CD4-positive, alpha-beta T cell treated with Interleukin-4 for 4 hours (primary cell): ENCODE data around the gene ADGRE3.
A peak's percentile ranks its signal among the peaks of the same experiment; 100 is the strongest.

Source experiments
- DNase-seq: peaks from one replicate; pipeline ENCODE4 v3.0.0-alpha.2; 2020

ADGRE3 gene, protein sequence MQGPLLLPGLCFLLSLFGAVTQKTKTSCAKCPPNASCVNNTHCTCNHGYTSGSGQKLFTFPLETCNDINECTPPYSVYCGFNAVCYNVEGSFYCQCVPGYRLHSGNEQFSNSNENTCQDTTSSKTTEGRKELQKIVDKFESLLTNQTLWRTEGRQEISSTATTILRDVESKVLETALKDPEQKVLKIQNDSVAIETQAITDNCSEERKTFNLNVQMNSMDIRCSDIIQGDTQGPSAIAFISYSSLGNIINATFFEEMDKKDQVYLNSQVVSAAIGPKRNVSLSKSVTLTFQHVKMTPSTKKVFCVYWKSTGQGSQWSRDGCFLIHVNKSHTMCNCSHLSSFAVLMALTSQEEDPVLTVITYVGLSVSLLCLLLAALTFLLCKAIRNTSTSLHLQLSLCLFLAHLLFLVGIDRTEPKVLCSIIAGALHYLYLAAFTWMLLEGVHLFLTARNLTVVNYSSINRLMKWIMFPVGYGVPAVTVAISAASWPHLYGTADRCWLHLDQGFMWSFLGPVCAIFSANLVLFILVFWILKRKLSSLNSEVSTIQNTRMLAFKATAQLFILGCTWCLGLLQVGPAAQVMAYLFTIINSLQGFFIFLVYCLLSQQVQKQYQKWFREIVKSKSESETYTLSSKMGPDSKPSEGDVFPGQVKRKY

DNA sequence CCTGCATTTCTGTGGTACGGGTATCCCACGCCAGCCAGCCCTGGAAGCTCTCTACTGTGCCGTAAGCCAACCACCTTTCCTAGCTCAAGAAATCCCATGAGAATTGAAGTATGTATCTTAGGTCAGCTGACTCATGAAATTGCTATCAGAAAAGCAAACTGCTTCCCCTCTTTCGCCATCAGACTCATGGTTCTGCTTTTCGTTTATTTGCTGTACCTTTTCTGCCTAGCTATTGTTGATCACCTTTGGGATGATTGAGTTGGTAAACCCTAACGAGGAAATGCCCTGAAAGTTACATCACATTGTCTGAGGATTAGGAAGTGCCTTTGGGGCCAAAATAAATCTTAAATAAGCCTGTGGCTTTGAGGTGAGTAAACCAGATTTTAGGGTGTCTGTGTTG lies at the start of gene ADGRE3:
ADGRE3 (minus strand) TSS at position 81 of the 400 bp plus-strand sequence; CDS start at position 7, 74 bp downstream.
- DNase-seq = peak; percentile 5

DNA sequence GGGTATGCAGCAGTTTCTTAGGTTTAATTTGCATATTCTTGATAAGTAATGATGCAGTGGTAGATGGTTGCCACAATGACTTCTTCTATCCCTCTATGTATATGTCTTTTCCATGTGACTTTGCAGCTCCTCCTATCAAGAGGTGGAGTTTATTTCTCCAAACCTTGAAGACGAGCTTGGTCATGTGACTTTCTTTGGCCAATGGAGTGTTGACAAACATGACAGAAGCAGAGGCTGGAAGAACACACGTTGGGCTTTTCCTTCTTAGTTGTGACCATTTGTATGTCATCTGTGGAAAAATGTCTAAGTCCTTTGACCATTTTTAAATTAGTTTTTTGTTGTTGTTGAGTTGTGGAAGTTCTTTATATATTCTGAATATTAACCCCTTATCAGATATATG lies 47.5 kb upstream of the ADGRE3 start:
- no peak for DNase-seq

DNA sequence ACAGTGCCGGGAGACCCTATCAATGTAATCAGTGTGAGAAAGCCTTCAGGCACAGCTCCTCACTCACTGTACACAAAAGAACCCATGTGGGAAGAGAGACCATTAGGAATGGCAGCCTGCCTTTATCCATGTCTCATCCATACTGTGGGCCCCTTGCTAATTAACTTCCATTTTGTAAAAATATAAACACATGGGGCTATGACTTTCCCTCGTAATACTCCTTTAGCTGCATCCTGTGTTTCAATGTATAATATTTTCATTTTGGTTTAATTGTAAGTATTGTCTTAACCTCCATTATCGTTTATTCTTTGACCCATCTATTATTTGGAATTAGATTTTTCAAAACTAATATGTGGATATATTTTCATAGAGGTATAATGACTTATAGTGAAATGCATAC lies 44.5 kb upstream of the ADGRE3 start:
- DNase-seq = no peak

DNA sequence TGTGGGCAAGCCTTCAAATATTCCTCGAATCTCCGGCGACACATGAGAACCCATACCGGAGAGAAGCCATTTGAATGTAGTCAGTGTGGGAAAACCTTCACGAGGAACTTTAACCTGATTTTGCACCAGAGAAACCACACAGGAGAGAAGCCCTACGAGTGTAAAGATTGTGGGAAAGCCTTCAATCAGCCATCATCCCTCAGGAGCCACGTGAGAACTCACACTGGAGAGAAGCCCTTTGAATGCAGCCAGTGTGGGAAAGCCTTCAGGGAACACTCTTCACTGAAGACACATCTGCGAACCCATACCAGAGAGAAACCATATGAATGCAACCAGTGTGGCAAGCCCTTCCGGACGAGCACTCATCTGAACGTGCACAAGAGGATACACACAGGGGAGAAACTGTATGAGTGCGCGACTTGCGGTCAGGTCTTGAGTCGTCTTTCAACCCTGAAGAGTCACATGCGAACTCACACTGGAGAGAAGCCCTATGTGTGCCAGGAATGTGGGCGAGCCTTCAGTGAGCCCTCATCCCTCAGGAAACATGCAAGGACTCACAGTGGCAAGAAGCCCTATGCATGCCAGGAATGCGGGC lies 44.0 kb upstream of the ADGRE3 start:
- DNase-seq = no peak

DNA sequence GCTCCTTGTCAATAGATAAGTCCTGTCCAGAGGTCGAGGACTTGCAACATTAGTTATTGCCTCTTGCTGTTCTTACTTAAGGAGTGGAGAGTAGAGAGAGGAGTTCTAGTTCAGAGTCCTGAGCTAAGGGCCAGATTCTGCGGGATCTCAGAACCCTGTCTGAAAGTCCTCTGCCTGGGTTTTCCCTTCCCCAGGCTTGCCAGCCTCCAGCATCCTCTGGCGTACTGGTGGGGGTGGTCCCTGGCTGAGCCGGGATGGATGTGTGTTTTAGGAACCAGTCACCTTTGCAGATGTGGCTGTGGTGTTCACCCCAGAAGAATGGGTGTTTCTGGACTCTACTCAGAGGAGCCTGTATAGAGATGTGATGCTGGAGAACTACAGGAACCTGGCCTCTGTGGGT lies 41.2 kb upstream of the ADGRE3 start:
- no peak for DNase-seq

DNA sequence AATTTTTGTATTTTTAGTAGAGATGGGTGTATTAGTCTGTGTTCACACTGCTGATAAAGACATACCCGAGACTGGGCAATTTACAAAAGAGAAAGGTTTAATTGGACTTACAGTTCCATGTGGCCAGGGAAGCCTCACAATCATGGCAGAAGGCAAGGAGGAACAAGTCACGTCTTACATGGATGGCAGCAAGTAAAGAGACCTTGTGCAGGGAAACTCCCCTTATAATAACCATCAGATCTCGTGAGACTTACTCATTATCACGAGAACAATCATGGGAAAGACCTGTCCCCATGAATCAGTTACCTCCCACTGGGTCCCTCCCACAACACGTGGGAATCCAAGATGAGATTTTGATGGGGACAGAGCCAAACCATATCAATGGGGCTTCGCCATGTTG lies 29.8 kb upstream of the ADGRE3 start:
- DNase-seq = no peak

DNA sequence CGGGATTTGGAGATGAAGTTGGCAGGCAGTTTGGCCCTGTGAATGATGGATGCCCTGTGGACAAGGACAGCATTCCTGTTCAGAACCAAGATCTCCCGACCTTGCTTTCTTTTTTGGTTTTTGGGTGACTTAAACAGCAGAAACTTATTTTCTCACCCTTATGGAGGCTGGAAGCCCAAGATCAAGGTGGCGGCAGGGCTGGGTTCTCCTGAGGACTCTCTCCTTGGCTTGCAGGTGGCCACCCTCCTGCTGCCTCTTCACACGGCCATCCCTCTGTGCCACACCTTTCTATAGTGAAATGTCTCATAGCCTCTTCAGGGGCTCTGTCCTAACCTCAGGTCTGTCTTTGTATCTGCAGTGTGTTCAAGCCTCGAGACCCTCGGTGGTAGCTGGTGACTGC lies 29.2 kb upstream of the ADGRE3 start:
- no peak for DNase-seq

DNA sequence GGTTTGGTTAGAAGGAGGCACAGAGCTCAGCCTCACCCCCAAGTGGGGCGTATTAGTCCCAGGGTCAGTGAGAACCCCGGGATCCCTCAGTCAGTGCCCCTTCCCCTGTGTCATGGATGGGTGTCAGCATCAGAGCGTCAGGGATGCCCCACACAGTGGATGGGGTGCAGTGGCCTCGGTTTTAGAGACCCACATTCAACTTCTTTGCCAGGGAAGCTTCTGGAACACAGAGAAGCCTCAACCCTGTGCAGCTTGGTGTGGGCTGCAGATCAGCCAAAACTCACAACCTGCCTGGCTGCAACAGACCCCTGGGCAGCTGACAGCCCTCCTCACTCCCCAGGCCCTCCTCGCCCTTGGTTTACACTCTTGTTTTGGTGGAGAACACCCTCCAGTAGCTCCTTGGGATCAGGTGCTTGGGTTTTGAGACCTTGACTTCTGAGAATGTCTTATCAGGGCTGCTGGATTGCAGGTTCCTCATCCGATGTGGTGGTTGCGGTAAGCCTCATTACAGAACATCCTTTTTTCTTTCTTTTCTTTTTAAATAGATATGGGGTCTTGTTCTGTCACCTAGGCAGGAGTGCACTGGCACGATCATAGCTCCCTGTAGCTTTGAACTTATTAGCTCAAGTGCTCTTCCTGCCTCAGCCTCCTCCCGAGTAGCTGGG lies 26.2 kb upstream of the ADGRE3 start:
- no peak for DNase-seq

DNA sequence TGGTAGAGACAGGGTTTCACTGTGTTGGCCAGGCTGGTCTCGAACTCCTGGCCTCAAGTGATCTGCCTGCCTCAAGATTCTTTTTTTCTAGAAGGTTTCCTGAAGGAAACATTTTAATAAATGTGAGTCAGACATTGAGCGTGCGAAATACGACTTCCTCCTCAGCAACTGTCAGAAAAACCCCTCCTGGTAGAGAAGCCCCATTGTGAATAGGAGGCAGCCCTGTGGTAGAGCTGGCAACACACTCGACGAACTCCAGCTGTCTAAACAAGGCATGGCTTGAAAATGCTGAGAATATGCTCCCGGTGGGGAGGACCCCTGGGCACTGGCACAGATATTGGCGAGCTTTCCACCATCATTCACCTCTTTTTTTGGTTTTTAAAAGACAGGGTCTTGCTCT lies 25.0 kb upstream of the ADGRE3 start:
- no peak for DNase-seq

DNA sequence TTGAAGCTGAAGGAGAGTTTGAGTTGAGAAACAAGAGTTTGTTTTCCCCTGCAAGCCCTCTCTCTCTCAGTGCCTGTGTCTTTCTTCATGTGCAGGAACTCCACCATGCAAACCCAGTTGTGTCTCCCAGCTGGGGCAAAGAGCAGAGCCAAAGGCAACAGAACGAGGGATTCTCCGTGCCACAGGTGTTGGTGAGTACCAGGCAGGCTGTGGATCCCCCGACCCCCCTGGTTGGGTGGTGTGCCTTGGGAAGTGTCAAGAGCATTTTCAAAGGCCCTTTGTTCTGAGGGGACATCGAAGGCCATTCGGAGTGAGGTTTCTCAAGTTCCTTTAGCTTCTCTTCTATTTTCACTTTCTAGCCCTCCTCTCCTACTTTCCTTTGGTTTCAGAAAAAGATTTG lies 20.8 kb upstream of the ADGRE3 start:
- no peak for DNase-seq

DNA sequence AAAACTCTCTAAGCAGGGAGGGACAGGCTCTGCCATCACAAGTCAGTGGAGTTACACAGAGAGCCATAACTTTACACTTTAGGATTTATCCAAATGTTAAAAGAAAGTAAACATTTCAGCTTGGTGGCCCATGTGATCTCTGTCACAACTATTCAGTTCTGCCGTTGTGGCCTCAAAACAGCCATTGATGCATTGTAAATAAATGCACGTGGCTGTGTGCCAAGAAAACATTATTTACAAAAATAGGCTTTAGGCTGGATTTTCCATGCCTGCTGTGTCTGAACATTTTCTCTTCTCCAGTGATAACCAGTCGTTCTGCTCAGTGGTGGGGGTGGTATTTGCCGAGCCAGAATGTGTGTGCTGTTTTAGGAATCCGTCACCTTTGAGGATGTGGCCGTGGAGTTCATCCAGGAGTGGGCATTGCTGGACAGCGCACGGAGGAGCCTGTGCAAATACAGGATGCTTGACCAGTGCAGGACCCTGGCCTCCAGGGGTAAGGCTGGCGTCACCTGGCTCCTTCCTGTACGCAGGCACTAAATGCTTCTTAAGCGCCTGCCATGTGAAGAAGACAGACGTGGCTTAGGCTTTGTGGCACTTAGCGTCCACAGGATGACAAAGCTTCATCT lies 20.1 kb upstream of the ADGRE3 start:
- no peak for DNase-seq

DNA sequence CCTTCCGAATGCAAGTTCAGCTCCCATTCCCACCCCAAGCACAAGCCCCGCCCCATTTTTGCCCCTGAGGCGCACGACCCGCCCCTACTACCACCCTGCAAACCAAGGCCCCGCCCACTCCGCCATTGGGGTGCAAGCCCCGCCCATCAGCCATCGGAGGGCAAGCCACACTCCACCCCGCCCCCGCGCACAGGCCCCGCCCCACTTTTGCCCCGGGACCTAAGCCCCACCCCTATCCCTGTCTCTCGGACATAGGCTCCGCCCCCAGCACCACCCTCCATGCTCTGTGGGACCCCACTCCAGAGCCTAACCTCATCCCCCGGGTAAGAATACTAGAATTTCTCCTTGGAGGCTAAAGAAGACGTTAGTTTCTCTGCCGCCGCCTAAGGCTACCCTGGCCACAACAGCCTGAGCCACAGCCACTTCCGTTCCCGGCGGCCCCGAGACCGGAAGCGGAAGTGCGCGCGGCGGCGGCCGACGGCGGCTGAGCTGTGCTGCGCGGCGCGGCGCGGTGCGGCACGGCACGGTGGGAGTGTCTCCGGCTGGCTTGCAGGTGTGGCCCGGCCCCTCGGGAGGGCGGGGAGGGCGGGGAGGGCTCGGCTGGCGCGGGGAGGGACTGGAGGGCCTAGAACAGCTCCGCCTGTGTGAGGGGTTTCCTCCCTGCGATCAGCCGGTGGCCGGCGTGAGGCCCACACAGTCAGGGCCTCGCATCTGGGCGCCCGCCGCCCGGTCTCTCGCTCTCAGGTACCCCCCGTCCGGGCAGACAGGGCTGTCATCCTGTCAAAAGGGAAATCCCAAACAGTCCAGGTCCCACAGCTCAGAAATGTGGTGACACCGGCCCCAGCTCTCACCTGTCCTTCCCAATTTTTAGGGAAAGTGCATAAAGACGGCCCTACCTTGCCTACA lies 15.2 kb upstream of the ADGRE3 start, which contains the start of gene ZNF333:
ZNF333 (plus strand) TSS at position 451 of the 906 bp plus-strand sequence. CDS start 3,444 bp downstream, outside the sequence.
- DNase-seq = peak; percentile 92

DNA sequence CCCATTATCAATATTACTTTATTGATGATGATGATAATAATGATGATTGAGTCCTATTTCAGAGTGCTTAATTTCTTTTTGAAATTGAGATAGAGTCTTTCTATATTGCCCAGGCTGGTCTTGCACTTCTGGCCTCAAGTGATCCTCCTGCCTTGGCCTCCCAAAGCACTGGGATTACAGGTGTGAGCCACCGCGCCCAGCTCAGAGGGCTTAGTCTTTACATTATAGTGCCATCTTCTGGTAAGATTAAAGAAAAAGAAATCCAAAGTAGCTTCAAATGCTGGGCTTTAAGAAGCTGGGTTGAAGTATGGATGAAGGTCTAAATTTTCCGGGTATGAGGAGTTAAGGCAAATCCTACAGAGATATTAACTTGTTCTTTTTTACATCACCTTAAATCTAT lies 11.8 kb upstream of the ADGRE3 start:
- DNase-seq = peak; percentile 51

DNA sequence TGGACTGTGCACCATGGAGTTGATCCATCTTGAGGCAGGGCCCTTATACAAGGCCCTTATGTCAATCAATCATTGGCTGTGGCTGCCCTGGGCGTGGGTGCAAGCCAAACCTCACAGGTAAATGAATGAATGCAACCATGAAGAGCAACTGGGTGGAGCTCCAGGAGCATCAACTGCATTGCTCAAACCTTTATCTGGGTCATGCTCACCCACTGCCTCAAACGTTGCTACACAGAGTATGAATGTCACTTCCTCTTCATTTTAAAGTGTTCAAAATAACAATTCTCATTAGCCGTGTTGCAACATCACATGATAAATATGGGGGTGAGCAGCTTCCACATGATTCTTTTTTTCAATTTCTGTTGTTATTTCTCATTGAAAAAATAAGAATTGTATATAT lies 8.8 kb upstream of the ADGRE3 start:
- peak; percentile 23 for DNase-seq

DNA sequence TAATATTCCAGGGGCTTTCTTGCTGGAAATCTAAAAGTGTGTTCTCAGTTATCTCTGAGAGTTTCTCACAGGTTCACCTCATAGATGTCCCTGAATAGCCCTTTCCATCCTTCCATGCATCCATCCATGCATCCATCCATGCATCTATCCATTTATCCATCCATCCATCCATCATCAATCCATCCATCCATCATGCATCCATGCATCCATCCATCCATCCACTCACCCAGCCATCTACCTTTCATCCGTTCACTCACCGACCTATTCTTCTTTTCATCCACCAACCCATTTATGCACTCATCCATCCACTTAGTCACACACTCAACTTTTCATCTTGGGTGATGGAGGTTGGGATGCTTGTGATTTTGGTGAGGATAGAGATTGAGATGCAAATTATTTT lies 7.4 kb upstream of the ADGRE3 start:
- DNase-seq = no peak

DNA sequence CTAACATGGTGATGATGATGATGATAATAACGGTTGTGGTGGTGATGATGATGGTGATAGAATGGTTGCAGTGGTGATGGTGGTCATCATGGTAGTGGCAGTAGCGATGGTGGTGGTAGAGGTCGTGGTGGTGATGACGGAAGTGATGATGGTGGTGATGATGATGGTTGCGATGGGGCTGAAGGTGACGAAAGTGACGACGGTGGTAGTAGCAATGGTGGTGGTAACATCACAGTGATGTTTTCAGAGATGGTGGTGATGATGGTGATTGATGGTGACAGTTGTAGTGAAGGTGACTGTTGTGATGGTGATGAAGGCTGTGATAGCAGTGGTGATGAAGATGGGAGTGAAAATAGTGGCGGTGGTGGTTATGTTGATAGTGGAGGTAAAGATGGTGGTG lies 3.6 kb upstream of the ADGRE3 start:
- no peak for DNase-seq

DNA sequence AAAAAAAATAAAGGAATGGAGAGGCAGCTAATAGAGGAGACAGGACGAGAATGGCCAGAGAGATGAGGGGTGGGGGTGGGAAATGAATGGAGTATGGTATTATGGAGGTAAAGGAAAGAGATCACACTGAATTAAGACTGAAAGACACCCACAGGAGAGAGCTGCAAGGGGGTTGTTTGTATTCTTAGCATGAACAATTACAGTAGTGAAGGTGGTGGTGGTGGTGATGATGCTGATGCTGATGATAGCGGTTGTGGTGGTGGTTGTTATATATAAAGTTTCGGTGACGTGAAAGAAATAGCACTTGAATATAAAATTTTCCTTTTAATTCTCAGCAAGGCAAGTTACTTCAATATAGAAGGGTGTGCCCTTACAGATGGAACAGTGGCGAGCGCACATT lies 2.8 kb upstream of the ADGRE3 start:
- DNase-seq = no peak

DNA sequence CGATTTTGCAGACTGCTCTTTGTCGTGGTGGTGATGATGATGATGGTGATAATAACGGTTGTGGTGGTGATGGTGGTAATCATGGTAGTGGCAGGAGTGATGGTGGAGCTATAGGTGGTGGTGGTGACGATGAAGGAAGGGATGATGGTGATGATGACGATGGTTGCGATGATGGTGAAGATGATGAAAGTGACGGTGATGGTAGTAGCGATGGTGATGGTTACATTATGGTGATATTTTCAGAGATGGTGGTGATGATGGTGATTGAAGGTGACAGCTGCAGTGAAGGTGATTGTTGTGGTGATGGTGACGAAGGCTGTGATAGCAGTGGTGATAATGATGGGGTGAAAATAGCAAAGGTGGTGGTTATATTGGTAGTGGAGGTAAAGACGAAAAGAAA lies 2.1 kb upstream of the ADGRE3 start:
- no peak for DNase-seq

DNA sequence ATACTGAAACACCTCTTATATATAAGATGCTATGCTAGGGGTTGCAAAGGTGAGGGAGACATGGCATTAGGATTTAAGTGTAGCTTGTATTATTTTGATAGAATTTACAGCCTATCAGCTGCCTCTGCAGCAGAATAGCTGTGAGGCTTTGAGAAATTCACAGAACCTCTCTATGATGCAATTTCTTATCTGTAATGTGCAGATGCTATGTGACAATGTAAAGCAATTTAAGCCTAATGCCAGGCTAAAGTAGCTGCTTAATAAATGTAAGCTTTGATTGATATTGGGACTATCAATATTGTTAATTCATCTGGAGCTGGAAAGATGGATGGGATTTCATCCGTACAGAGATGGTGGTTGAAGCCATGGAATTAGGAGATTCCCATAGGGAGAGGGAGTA lies 1.6 kb downstream of the ADGRE3 start:
- no peak for DNase-seq

DNA sequence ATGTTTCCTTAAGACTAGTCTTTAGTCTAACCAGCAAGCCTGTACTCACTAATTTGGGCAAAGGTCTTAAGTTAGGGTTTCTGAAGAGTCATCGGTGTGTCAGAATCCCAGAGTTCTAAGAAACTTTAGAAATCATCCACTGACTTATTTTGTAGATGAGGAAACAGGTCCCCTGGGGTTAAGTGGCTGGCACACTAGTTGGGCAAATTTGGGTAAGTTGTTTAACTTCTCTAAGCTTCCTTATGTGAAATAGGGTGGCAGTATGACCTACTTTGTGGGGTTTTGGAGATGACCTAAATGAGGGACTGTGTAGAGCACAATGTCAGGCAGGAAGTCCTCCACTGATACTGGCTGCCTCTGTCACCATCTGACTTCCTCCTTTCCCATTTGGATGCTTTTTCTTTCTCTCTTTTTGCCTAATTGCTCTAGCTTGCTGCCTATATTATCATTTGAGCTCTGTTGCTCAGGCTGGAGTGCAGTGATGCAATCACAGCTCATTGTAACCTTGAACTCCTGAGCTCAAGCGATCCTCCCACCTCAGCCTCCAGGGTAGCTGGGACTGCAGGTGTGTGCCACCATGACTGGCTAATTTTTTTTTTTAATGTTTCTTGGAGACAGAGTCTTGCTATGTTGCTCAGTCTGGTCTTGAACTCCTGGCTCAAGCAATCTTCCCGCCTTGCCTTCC lies 2.3 kb downstream of the ADGRE3 start:
- peak; percentile 12 for DNase-seq

DNA sequence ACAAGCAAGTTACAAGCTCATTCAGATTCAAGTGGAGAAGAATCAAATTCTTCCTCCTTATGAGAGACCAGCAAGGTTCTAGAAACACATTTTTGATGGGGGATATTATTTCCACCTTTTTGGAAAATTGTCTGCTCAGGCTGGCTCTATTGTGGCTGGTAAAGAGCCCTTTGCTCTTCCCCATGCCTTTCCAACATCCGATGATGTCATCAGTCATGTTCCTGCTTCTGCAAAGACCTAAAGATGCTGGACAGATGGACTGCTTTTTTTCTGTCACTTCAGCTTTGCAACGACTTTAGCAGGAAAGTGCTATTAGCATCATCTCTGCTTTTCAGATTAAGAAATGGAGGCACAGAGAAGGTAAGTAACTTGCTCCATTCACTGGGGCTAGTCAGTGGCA lies 4.2 kb downstream of the ADGRE3 start:
- no peak for DNase-seq
